ENCODE measurements around the gene ING3. TPM values are rescaled to one million over a fixed set of nuclear protein-coding genes. Genes with fewer than 3 reads are reported as not detected.

The ING3 gene
- total RNA-seq, 1 experiment from 2014 or later: 9.1 TPM

DNA sequence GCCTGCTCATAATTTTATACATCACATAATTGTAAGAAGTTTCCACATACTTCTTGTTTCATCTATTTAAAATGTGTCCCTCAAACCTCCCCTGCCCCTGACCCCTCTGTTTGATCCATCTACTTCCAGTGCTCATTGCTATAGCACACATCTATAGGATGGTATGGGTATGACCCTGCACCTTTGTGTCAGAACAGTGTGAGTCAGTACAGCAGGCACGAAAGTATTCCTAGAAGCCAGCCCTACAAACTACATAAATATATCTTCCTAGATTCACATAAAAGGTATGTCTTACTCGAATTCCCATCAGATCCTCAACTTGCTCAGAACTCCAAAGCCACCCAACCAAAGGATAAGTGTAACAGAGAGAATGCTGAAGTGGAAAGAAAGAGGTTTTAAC is 25.7 kb upstream of the ING3 start:
- POLR2A ChIA-PET: no interaction called here
- no peaks in the 10 kb centered on the region for H3K27me3 ChIP-seq (ENCODE audit: control insufficient read depth, insufficient read depth, low read length)
- H3K4me3 ChIP-seq (ENCODE audit: low read depth in 2 of 2, low read length in 2 of 2): no peak overlapping the region
- no peak for DNase-seq (ENCODE audit: low read depth, low spot score)
- no peaks in the 10 kb centered on the region for H3K4me1 ChIP-seq (ENCODE audit: control insufficient read depth, insufficient read depth, low read length)
- CTCF ChIA-PET: no interaction called here
- intact Hi-C loops (cut with micrococcal nuclease; ENCODE audit: unreplicated experiment) (no loop called here), in situ Hi-C loops (cut with HindIII; ENCODE audit: low pct_unique_long_range_greater_than_20kb, low sequenced_read_pairs) (no loop called here)
- no peak for ATAC-seq
- H3K27ac ChIP-seq (ENCODE audit: low read length): no peak overlapping the region
- TF ChIP-seq TCF7L2 (IDR thresholded peaks at IDR 0.05; ENCODE audit: low read depth, low read length) (no peak), POLR2AphosphoS5 (IDR thresholded peaks at IDR 0.05; ENCODE audit: low read depth, low read length) (no peak), SIN3A (IDR thresholded peaks at IDR 0.05; ENCODE audit: borderline replicate concordance, insufficient read depth, low read depth, low read length) (no peak)
- TF ChIP-seq, protein P1, sequence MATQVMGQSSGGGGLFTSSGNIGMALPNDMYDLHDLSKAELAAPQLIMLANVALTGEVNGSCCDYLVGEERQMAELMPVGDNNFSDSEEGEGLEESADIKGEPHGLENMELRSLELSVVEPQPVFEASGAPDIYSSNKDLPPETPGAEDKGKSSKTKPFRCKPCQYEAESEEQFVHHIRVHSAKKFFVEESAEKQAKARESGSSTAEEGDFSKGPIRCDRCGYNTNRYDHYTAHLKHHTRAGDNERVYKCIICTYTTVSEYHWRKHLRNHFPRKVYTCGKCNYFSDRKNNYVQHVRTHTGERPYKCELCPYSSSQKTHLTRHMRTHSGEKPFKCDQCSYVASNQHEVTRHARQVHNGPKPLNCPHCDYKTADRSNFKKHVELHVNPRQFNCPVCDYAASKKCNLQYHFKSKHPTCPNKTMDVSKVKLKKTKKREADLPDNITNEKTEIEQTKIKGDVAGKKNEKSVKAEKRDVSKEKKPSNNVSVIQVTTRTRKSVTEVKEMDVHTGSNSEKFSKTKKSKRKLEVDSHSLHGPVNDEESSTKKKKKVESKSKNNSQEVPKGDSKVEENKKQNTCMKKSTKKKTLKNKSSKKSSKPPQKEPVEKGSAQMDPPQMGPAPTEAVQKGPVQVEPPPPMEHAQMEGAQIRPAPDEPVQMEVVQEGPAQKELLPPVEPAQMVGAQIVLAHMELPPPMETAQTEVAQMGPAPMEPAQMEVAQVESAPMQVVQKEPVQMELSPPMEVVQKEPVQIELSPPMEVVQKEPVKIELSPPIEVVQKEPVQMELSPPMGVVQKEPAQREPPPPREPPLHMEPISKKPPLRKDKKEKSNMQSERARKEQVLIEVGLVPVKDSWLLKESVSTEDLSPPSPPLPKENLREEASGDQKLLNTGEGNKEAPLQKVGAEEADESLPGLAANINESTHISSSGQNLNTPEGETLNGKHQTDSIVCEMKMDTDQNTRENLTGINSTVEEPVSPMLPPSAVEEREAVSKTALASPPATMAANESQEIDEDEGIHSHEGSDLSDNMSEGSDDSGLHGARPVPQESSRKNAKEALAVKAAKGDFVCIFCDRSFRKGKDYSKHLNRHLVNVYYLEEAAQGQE (IDR thresholded peaks at IDR 0.05; ENCODE audit: insufficient read depth in 1 of 2, low read depth in 2 of 2, low read length in 1 of 2): no peak
- TF ChIP-seq, protein P2, sequence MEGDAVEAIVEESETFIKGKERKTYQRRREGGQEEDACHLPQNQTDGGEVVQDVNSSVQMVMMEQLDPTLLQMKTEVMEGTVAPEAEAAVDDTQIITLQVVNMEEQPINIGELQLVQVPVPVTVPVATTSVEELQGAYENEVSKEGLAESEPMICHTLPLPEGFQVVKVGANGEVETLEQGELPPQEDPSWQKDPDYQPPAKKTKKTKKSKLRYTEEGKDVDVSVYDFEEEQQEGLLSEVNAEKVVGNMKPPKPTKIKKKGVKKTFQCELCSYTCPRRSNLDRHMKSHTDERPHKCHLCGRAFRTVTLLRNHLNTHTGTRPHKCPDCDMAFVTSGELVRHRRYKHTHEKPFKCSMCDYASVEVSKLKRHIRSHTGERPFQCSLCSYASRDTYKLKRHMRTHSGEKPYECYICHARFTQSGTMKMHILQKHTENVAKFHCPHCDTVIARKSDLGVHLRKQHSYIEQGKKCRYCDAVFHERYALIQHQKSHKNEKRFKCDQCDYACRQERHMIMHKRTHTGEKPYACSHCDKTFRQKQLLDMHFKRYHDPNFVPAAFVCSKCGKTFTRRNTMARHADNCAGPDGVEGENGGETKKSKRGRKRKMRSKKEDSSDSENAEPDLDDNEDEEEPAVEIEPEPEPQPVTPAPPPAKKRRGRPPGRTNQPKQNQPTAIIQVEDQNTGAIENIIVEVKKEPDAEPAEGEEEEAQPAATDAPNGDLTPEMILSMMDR (IDR thresholded peaks at IDR 0.05): no peak
- H3K9me3 ChIP-seq (ENCODE audit: control insufficient read depth, insufficient read depth, low read depth, low read length): no peaks in the 10 kb centered on the region
- H3K36me3 ChIP-seq (ENCODE audit: control insufficient read depth, insufficient read depth, low read length): no peaks in the 10 kb centered on the region
- no TSS peak for BruUV-seq (replicated peaks)

DNA sequence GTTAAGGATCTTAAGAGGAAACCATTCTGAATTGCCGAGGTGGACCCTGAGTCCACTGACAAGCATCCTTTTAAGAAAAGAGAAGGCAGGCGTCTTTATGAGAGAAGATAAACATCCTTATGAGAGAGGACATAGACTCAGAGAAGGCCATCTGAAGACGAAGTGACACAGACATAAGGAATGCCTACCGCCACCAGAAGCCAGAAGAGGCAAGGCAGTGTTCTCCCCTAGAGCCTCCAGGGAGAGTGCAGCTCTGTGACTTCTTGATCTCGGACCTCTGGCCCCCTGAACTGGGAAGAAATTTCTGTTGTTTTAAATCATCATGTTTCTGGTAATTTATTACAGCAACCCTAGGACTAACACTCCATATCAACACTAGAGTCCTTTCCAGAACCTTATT is 25.2 kb upstream of the ING3 start:
- BruUV-seq (replicated peaks): no TSS peak
- no peak overlapping the region for H3K4me3 ChIP-seq (ENCODE audit: low read depth in 2 of 2, low read length in 2 of 2)
- H3K36me3 ChIP-seq (ENCODE audit: control insufficient read depth, insufficient read depth, low read length): no peaks in the 10 kb centered on the region
- no peak overlapping the region for H3K27ac ChIP-seq (ENCODE audit: low read length)
- intact Hi-C loops (cut with micrococcal nuclease; ENCODE audit: unreplicated experiment): no loop called here
- DNase-seq (ENCODE audit: low read depth, low spot score): no peak
- ATAC-seq: no peak
- ChIA-PET CTCF (no interaction called here), POLR2A (no interaction called here)
- H3K9me3 ChIP-seq (ENCODE audit: control insufficient read depth, insufficient read depth, low read depth, low read length): no peaks in the 10 kb centered on the region
- H3K4me1 ChIP-seq (ENCODE audit: control insufficient read depth, insufficient read depth, low read length): no peaks in the 10 kb centered on the region
- H3K27me3 ChIP-seq (ENCODE audit: control insufficient read depth, insufficient read depth, low read length): no peaks in the 10 kb centered on the region
- TF ChIP-seq SIN3A (IDR thresholded peaks at IDR 0.05; ENCODE audit: borderline replicate concordance, insufficient read depth, low read depth, low read length) (no peak), POLR2AphosphoS5 (IDR thresholded peaks at IDR 0.05; ENCODE audit: low read depth, low read length) (no peak), TCF7L2 (IDR thresholded peaks at IDR 0.05; ENCODE audit: low read depth, low read length) (no peak)
- TF ChIP-seq, protein P1 (IDR thresholded peaks at IDR 0.05; ENCODE audit: insufficient read depth in 1 of 2, low read depth in 2 of 2, low read length in 1 of 2): no peak
- TF ChIP-seq, protein P2 (IDR thresholded peaks at IDR 0.05): no peak
- in situ Hi-C loops (cut with HindIII; ENCODE audit: low pct_unique_long_range_greater_than_20kb, low sequenced_read_pairs): no loop called here

Data from Panc1 (cell line).